Neutrophil (primary cell): Measurements from ENCODE around the gene SNX7.

ENCODE experiments used
- H3K27ac ChIP-seq: fragments of 200-600 bp; sonication (generic); 2 replicates; pipeline ENCODE4 v1.5.1; 2016; ENCODE audit warnings: mild to moderate bottlenecking, moderate library complexity
- H3K27me3 ChIP-seq: fragments of 200-600 bp; sonication (generic); 2 replicates; pipeline ENCODE4 v1.6.0; 2016; ENCODE audit warnings: mild to moderate bottlenecking
- H3K36me3 ChIP-seq: fragments of 200-600 bp; sonication (generic); 2 replicates; pipeline ENCODE4 v1.5.1; 2017
- H3K4me1 ChIP-seq, 2 experiments: fragments of 200-600 bp in 1 of 2; sonication (generic) in 1 of 2; 1 replicate in 1 of 2; 2 replicates in 1 of 2; pipeline versions ENCODE4 v1.5.1 to v1.6.1; 2013 to 2016; ENCODE audit warnings: low read depth in 1 of 2, low read length in 1 of 2, mild to moderate bottlenecking in 1 of 2, moderate library complexity in 1 of 2; ENCODE audit not compliant: control insufficient read depth in 1 of 2, insufficient read depth in 1 of 2
- H3K4me3 ChIP-seq, 2 experiments: fragments of 200-600 bp in 1 of 2; sonication (generic) in 1 of 2; 1 replicate in 1 of 2; 2 replicates in 1 of 2; pipeline ENCODE4 v1.5.1; 2013 to 2016; ENCODE audit warnings: low read depth in 1 of 2, low read length in 1 of 2, mild to moderate bottlenecking in 1 of 2, moderate library complexity in 1 of 2
- H3K9me3 ChIP-seq: fragments of 200-600 bp; sonication (generic); 2 replicates; pipeline ENCODE4 v1.5.1; 2016
- TF ChIP-seq, protein P1 (sequence below): fragments of 200-600 bp; sonication (generic); IDR thresholded peaks from 2 replicates; pipeline ENCODE4 v1.5.1; 2016; ENCODE audit warnings: antibody characterized with exemption

SNX7 gene

DNA sequence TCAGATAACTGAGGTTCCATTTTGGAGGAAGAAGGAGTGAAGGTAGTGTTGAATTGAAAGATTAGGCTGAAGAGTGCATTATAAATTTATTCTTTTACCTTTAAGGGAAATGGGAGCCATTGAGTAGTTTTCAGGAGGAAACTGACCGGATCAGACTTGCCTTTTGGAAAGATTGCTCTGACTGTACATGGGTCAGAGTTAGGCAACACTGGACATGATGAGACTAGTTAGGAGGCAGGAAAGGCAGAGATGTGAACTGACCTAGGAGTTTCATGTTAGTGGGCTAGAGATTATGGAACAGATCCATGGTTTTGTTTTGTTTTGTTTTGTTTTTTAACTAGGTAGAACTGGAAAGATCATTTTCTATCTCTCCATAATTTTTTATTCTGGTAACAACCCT, 78.2 kb downstream of the SNX7 start:
- no peaks in the 10 kb centered on the region for H3K4me1 ChIP-seq
- no peak overlapping the region for H3K27ac ChIP-seq
- H3K36me3 ChIP-seq: no peaks in the 10 kb centered on the region
- no peaks in the 10 kb centered on the region for H3K27me3 ChIP-seq
- H3K4me3 ChIP-seq: no peak overlapping the region
- TF ChIP-seq, protein P1, sequence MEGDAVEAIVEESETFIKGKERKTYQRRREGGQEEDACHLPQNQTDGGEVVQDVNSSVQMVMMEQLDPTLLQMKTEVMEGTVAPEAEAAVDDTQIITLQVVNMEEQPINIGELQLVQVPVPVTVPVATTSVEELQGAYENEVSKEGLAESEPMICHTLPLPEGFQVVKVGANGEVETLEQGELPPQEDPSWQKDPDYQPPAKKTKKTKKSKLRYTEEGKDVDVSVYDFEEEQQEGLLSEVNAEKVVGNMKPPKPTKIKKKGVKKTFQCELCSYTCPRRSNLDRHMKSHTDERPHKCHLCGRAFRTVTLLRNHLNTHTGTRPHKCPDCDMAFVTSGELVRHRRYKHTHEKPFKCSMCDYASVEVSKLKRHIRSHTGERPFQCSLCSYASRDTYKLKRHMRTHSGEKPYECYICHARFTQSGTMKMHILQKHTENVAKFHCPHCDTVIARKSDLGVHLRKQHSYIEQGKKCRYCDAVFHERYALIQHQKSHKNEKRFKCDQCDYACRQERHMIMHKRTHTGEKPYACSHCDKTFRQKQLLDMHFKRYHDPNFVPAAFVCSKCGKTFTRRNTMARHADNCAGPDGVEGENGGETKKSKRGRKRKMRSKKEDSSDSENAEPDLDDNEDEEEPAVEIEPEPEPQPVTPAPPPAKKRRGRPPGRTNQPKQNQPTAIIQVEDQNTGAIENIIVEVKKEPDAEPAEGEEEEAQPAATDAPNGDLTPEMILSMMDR: no peak
- H3K9me3 ChIP-seq: no peaks in the 10 kb centered on the region

DNA sequence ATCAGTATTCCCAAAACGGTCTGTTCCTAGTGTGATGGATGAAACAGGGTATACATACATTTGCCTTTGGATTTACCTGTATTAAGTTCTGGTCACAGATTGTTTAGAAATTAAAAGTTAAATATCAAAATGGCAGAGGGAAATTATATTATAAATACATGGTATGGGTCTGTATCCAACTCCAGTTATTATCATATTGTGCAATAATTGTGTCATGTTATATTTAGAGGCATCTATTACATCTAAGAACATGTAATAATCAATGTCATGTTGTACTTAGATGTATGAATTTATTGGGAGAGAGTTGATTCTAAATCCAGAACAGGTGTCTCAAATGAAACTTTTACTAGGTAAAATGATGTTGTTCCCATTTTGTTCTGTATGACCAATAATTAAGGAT, 79.6 kb downstream of the SNX7 start:
- TF ChIP-seq, protein P1: no peak
- H3K27me3 ChIP-seq: no peaks in the 10 kb centered on the region
- H3K4me3 ChIP-seq: no peak overlapping the region
- no peaks in the 10 kb centered on the region for H3K9me3 ChIP-seq
- H3K4me1 ChIP-seq: no peaks in the 10 kb centered on the region
- H3K36me3 ChIP-seq: no peaks in the 10 kb centered on the region
- no peak overlapping the region for H3K27ac ChIP-seq

DNA sequence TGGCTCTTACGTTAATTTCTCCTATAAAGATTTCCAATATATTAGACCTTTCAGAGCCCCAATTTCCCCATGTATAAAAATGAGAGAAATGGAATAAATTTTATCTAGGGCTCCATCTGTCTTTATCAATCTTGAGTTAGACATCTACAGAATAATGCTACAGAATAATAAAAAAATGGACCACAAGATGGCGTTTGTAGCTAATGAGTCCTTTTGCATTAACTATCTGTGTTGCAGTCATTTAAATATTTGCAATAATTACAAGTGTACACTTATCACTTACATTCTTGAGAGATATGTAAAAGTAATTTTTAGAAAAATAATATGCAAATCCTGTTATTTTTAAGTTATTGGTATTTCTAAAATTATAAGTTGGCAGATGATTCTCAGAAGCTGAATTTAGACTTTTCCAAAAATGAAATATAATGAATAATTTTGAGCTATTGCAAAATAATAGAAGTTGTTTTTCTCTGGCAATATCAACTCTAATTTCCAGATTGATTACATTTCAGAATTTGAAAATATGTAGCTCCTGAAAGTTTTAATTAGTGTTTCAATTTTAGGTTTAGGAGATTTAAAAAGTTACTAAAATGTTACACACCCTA, 87.7 kb downstream of the SNX7 start:
- no peak overlapping the region for H3K27ac ChIP-seq
- no peak overlapping the region for H3K4me3 ChIP-seq
- no peaks in the 10 kb centered on the region for H3K9me3 ChIP-seq
- TF ChIP-seq, protein P1: no peak
- no peaks in the 10 kb centered on the region for H3K27me3 ChIP-seq
- H3K36me3 ChIP-seq: no peaks in the 10 kb centered on the region
- H3K4me1 ChIP-seq: no peaks in the 10 kb centered on the region

DNA sequence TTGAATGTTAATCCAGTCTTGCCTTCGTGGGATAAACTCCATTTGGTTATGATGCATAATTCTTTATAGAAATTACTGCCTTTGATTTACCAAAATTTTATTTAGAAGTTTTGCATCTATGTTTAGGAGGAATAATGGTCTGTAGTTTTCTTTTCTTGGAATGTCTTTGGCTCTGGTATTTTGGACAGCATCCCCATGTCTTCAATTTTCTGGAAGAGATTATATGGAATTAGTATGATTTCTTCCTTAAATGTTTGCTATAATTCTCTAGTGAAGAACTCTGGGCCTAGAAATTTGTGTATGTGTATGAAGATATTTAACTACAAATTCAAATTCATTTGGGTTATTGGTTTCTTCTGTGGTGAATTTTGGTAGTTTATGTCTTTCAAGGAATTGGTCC, 92.7 kb downstream of the SNX7 start:
- H3K9me3 ChIP-seq: no peaks in the 10 kb centered on the region
- no peaks in the 10 kb centered on the region for H3K27me3 ChIP-seq
- H3K36me3 ChIP-seq: no peaks in the 10 kb centered on the region
- no peaks in the 10 kb centered on the region for H3K4me1 ChIP-seq
- H3K4me3 ChIP-seq: no peak overlapping the region
- TF ChIP-seq, protein P1: no peak
- H3K27ac ChIP-seq: no peak overlapping the region

DNA sequence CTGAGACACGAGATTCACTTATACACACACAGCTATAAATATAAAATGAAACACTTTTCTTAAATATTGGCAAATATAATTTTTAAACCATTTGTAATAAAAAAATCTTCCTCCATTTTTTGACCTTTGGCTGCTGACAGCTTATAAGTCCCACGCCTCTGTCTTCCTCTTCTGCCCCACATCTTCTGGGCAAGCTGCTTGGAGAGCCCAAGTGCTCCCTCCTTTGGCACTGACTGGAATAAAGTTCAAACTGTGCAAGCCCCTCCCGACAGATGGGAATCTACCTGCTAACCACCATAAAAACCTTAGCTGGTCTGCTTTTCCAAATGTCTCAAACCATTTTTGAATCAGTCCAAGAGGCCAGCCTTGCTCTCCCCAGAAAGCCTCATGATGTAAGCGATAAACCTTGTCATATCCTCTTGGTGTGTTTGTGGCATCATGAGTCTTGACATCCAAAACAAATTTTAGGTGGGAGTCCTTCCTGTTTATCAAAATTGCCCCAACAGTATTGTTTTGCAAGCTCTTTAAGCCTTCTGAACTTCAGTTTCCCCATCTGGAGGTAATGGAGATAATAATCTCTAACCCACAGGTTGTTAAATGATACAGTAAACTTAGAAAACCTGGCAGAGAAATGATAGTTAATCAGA, 99.8 kb downstream of the SNX7 start:
- no peaks in the 10 kb centered on the region for H3K27me3 ChIP-seq
- H3K27ac ChIP-seq: no peak overlapping the region
- H3K36me3 ChIP-seq: no peaks in the 10 kb centered on the region
- H3K4me1 ChIP-seq: no peaks in the 10 kb centered on the region
- no peaks in the 10 kb centered on the region for H3K9me3 ChIP-seq
- H3K4me3 ChIP-seq: no peak overlapping the region
- TF ChIP-seq, protein P1: no peak
